Neural cell (in vitro differentiated cells): Measurements from ENCODE around the gene GPR141. TPM values are rescaled to one million over a fixed set of nuclear protein-coding genes. Genes with fewer than 3 reads are reported as not detected.
"Not testable (repeated sequence)": the region's sequence is repeated elsewhere in the genome, so short reads cannot be mapped to it uniquely, and the experiment has no call there.

Experiments
- H2AFZ ChIP-seq: fragments of 200-600, 300-800 bp; sonication (generic), shearing (Covaris generic); 2 replicates; pipeline ENCODE4 v1.6.0; 2014; ENCODE audit warnings: low read depth, mild to moderate bottlenecking, antibody characterized with exemption, low read length, moderate library complexity
- H3F3A ChIP-seq: fragments of 200-600 bp; shearing (Covaris generic); 2 replicates; pipeline ENCODE4 v1.6.1; 2016; ENCODE audit warnings: mild to moderate bottlenecking, moderate library complexity, mixed read lengths, antibody characterized with exemption, low read length; ENCODE audit not compliant: insufficient read depth, poor library complexity, severe bottlenecking
- H3K27ac ChIP-seq: fragments of 200-600, 300-800 bp; sonication (generic), shearing (Covaris generic); 2 replicates; pipeline ENCODE4 v1.5.1; 2014; ENCODE audit warnings: mild to moderate bottlenecking, low read length, moderate library complexity
- H3K27me3 ChIP-seq: fragments of 300-800, 200-600 bp; sonication (generic), shearing (Covaris generic); 2 replicates; pipeline ENCODE4 v1.6.0; 2014; ENCODE audit warnings: mild to moderate bottlenecking, low read depth, low read length, moderate library complexity; ENCODE audit not compliant: insufficient read depth
- H3K36me3 ChIP-seq: fragments of 300-800, 200-600 bp; sonication (generic), shearing (Covaris generic); 2 replicates; pipeline ENCODE4 v1.5.1; 2014; ENCODE audit warnings: mild to moderate bottlenecking, antibody characterized with exemption, low read length, moderate library complexity; ENCODE audit not compliant: insufficient read depth
- H3K4me2 ChIP-seq: fragments of 300-800, 200-600 bp; sonication (generic), shearing (Covaris generic); 2 replicates; pipeline ENCODE4 v1.6.0; 2014; ENCODE audit warnings: mild to moderate bottlenecking, low read length
- H3K4me3 ChIP-seq: fragments of 300-800, 200-600 bp; sonication (generic), shearing (Covaris generic); 2 replicates; pipeline ENCODE4 v1.5.1; 2014; ENCODE audit warnings: mild to moderate bottlenecking, low read length, moderate library complexity
- H3K79me2 ChIP-seq: fragments of 200-600 bp; shearing (Covaris generic); replicated peaks from 2 replicates; pipeline ENCODE4 v1.6.0; 2014; ENCODE audit warnings: mild to moderate bottlenecking, low read length, moderate library complexity; ENCODE audit not compliant: insufficient read depth
- H3K9ac ChIP-seq: fragments of 300-800, 200-600 bp; sonication (generic), shearing (Covaris generic); 2 replicates; pipeline ENCODE4 v1.6.1; 2016; ENCODE audit warnings: mild to moderate bottlenecking, low read length, mixed read lengths
- H3K9me2 ChIP-seq: fragments of 200-600 bp; shearing (Covaris generic); 2 replicates; pipeline ENCODE4 v1.6.1; 2016; ENCODE audit warnings: mild to moderate bottlenecking, low read length, mixed read lengths; ENCODE audit not compliant: insufficient read depth
- H3K9me3 ChIP-seq: fragments of 200-600, 300-800 bp; sonication (generic), shearing (Covaris generic); 2 replicates; pipeline ENCODE4 v1.6.1; 2016; ENCODE audit warnings: mild to moderate bottlenecking, mixed run types, low read length, moderate library complexity, mixed read lengths
- H4K20me1 ChIP-seq: fragments of 200-600 bp; shearing (Covaris generic); 2 replicates; pipeline ENCODE4 v1.6.1; 2016; ENCODE audit warnings: mild to moderate bottlenecking, mixed run types; ENCODE audit not compliant: insufficient read depth
- EP300 ChIP-seq: fragments of 450-650 bp; conservative IDR thresholded peaks from 2 replicates; pipeline ENCODE4 v1.6.1; 2014; ENCODE audit warnings: antibody characterized with exemption, mild to moderate bottlenecking, moderate library complexity; ENCODE audit not compliant: poor library complexity, severe bottlenecking
- EZH2 ChIP-seq: fragments of 200-600, 300-800 bp; shearing (Covaris generic), sonication (generic); IDR thresholded peaks from 2 replicates; pipeline ENCODE4 v1.6.1; 2014; ENCODE audit warnings: antibody characterized with exemption, low read length, borderline replicate concordance, mild to moderate bottlenecking; ENCODE audit not compliant: insufficient read depth, poor library complexity, severe bottlenecking
- MXI1 ChIP-seq: fragments of 450-650 bp; conservative IDR thresholded peaks from 2 replicates; pipeline ENCODE4 v1.6.1; 2014; ENCODE audit warnings: antibody characterized with exemption, mild to moderate bottlenecking; ENCODE audit not compliant: poor library complexity, severe bottlenecking
- POLR2AphosphoS5 ChIP-seq: IDR thresholded peaks from 2 replicates; pipeline ENCODE4 v1.6.1; 2012
- RAD21 ChIP-seq: fragments of 450-650 bp; conservative IDR thresholded peaks from 2 replicates; pipeline ENCODE4 v1.6.1; 2014; ENCODE audit warnings: antibody characterized with exemption, mild to moderate bottlenecking, moderate library complexity
- SMC3 ChIP-seq: fragments of 450-650 bp; conservative IDR thresholded peaks from 2 replicates; pipeline ENCODE4 v1.6.1; 2014; ENCODE audit warnings: antibody characterized with exemption, mild to moderate bottlenecking, moderate library complexity; ENCODE audit not compliant: poor library complexity
- TAF1 ChIP-seq: IDR thresholded peaks from 2 replicates; pipeline ENCODE4 v1.6.1; 2012; ENCODE audit warnings: low read depth
- polyA plus RNA-seq: library from polyadenylated mRNA; depleted of rRNA; stranded (reverse); fragments of >200 nt; gene quantifications from 2 replicates; pipeline ENCODE4 v1.2.3, GENCODE V29; 2014
- TF ChIP-seq, protein P1 (sequence below): IDR thresholded peaks from 2 replicates; pipeline ENCODE4 v1.6.1; 2012; ENCODE audit warnings: borderline replicate concordance
- TF ChIP-seq, protein P2 (sequence below): fragments of 450-650 bp; IDR thresholded peaks from 2 replicates; pipeline ENCODE4 v1.5.1; 2014; ENCODE audit warnings: antibody characterized with exemption, mild to moderate bottlenecking, moderate library complexity; ENCODE audit not compliant: poor library complexity, severe bottlenecking

The GPR141 gene
- polyA plus RNA-seq, 1 donor from 2014 or later, result not detected

DNA sequence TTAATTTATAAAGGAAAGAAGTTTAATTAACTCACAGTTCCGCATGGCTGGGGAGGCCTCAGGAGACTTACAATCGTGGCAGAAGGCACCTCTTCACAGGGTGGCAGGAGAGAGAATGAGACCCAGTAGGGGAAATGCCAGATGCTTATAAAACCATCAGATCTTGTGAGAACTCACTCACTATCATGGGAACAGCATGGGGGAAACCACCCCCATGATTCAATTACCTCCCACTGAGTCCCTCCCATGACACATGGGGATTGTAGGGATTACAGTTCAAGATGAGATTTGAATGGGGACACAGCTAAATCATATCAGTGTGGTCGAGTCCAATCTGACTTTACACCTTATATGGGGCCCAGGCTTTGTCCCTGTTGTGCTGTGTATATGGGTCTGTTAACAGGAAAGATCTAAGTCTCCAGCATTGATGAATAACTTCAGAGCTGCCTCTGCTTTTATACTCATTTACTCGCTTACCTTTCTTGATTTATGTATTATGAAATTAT lies 20.8 kb downstream of the GPR141 start:
- H3K79me2 ChIP-seq, H3K9me3 ChIP-seq, H3F3A ChIP-seq, H3K4me3 ChIP-seq, H2AFZ ChIP-seq, H4K20me1 ChIP-seq, H3K27me3 ChIP-seq, H3K36me3 ChIP-seq, H3K27ac ChIP-seq, H3K9ac ChIP-seq, H3K4me2 ChIP-seq, H3K9me2 ChIP-seq: not testable (repeated sequence)

DNA sequence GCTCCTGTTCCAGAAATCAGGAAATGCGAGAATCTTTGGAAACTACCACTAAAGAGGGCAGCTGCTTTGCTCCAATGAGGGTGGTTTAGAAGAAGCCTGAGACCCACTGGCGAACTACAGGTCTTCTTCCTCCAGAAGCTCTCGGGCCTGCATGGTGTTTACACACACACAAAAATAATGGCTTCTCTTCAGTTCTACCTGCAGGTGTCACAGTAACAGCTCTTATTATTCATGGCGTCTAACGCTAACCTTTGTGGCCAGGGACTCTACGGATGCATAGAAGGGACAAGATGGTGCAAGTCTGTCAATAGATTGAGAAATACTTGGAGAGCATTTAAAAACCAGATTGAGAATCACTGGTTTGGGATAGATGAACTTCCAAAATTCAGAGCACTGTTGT lies 22.4 kb downstream of the GPR141 start:
- TF ChIP-seq, protein P1, sequence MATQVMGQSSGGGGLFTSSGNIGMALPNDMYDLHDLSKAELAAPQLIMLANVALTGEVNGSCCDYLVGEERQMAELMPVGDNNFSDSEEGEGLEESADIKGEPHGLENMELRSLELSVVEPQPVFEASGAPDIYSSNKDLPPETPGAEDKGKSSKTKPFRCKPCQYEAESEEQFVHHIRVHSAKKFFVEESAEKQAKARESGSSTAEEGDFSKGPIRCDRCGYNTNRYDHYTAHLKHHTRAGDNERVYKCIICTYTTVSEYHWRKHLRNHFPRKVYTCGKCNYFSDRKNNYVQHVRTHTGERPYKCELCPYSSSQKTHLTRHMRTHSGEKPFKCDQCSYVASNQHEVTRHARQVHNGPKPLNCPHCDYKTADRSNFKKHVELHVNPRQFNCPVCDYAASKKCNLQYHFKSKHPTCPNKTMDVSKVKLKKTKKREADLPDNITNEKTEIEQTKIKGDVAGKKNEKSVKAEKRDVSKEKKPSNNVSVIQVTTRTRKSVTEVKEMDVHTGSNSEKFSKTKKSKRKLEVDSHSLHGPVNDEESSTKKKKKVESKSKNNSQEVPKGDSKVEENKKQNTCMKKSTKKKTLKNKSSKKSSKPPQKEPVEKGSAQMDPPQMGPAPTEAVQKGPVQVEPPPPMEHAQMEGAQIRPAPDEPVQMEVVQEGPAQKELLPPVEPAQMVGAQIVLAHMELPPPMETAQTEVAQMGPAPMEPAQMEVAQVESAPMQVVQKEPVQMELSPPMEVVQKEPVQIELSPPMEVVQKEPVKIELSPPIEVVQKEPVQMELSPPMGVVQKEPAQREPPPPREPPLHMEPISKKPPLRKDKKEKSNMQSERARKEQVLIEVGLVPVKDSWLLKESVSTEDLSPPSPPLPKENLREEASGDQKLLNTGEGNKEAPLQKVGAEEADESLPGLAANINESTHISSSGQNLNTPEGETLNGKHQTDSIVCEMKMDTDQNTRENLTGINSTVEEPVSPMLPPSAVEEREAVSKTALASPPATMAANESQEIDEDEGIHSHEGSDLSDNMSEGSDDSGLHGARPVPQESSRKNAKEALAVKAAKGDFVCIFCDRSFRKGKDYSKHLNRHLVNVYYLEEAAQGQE, result no peak
- no peak for TF ChIP-seq RAD21
- no peak for TF ChIP-seq SMC3
- no peak for TF ChIP-seq POLR2AphosphoS5
- no peak for TF ChIP-seq EP300
- TF ChIP-seq TAF1, result no peak
- no peak for TF ChIP-seq EZH2
- TF ChIP-seq, protein P2, sequence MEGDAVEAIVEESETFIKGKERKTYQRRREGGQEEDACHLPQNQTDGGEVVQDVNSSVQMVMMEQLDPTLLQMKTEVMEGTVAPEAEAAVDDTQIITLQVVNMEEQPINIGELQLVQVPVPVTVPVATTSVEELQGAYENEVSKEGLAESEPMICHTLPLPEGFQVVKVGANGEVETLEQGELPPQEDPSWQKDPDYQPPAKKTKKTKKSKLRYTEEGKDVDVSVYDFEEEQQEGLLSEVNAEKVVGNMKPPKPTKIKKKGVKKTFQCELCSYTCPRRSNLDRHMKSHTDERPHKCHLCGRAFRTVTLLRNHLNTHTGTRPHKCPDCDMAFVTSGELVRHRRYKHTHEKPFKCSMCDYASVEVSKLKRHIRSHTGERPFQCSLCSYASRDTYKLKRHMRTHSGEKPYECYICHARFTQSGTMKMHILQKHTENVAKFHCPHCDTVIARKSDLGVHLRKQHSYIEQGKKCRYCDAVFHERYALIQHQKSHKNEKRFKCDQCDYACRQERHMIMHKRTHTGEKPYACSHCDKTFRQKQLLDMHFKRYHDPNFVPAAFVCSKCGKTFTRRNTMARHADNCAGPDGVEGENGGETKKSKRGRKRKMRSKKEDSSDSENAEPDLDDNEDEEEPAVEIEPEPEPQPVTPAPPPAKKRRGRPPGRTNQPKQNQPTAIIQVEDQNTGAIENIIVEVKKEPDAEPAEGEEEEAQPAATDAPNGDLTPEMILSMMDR, result no peak
- no peak for TF ChIP-seq MXI1
- H3K4me2 ChIP-seq, result no peak overlapping the region
- H3K27me3 ChIP-seq, result no peaks in the 10 kb centered on the region
- H2AFZ ChIP-seq, result no peak overlapping the region
- no peak overlapping the region for H3K27ac ChIP-seq
- H3K9me3 ChIP-seq, result no peaks in the 10 kb centered on the region
- H3F3A ChIP-seq, result no peaks in the 10 kb centered on the region
- H3K9ac ChIP-seq, result no peak overlapping the region
- H3K36me3 ChIP-seq, result no peaks in the 10 kb centered on the region
- no peaks in the 10 kb centered on the region for H3K79me2 ChIP-seq
- no peaks in the 10 kb centered on the region for H3K9me2 ChIP-seq
- H3K4me3 ChIP-seq, result no peak overlapping the region
- no peaks in the 10 kb centered on the region for H4K20me1 ChIP-seq

DNA sequence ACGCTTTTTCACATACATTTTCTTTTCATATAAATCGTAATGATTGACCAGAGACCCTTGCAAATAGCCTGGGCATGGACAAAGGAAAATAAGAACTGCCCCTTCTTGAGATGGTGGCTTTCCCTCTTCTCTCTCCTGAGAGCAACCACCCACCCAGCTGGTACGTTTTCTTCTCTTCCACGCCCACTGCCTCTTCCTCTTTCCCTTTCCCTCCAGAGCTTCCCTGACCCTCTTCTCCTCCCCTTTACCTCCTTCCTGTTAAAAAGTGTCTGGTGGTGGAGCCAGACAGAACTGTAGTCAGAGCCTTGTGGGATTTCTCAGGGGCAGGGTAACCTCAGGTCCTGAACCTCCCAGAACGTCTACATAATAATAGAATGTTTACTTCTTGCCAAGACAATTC lies 23.2 kb downstream of the GPR141 start:
- Histone ChIP-seq H3K4me3 (no peak overlapping the region), H3F3A (no peaks in the 10 kb centered on the region), H2AFZ (no peak overlapping the region), H3K27ac (no peak overlapping the region), H3K27me3 (no peaks in the 10 kb centered on the region), H3K79me2 (no peaks in the 10 kb centered on the region), H4K20me1 (no peaks in the 10 kb centered on the region), H3K36me3 (no peaks in the 10 kb centered on the region), H3K9ac (no peak overlapping the region), H3K9me3 (no peaks in the 10 kb centered on the region), H3K4me2 (no peak overlapping the region), H3K9me2 (no peaks in the 10 kb centered on the region)
- TF ChIP-seq, protein P2, result no peak
- TF ChIP-seq POLR2AphosphoS5 (no peak), RAD21 (no peak), TAF1 (no peak), MXI1 (no peak), EZH2 (no peak), EP300 (no peak), SMC3 (no peak)
- TF ChIP-seq, protein P1, result no peak
